PC-9 (cell line): ENCODE measurements around the gene CPEB3.

Experiments
- EZH2 ChIP-seq: fragments of 200-600 bp; sonication (generic); IDR thresholded peaks from 2 replicates; pipeline ENCODE4 v1.8.0; 2017; ENCODE audit warnings: antibody characterized with exemption, low read depth
- TF ChIP-seq, protein P1 (sequence below): fragments of 200-600 bp; sonication (generic); conservative IDR thresholded peaks from 2 replicates; pipeline ENCODE4 v1.6.1; 2017; ENCODE audit warnings: mixed run types, antibody characterized with exemption, mild to moderate bottlenecking, moderate library complexity

DNA sequence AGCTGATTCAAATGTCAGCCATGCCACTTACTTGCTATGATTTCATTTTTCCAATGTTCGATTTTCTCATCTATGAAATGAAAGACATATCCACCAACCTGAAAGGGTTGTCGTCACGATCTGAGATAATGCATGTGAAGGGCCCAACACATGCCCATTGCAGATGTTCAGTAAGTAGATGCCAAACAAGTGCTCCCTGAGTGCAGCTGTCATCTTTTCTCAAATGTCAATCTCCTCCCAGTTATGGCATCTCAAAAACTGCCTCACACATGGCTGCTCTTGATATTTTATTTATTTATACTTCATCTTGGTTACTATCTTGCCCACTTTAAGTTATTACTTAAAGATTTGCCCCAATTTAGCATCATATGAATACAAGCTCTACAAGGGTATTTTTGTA is 16.8 kb downstream of the CPEB3 start:
- TF ChIP-seq, protein P1, sequence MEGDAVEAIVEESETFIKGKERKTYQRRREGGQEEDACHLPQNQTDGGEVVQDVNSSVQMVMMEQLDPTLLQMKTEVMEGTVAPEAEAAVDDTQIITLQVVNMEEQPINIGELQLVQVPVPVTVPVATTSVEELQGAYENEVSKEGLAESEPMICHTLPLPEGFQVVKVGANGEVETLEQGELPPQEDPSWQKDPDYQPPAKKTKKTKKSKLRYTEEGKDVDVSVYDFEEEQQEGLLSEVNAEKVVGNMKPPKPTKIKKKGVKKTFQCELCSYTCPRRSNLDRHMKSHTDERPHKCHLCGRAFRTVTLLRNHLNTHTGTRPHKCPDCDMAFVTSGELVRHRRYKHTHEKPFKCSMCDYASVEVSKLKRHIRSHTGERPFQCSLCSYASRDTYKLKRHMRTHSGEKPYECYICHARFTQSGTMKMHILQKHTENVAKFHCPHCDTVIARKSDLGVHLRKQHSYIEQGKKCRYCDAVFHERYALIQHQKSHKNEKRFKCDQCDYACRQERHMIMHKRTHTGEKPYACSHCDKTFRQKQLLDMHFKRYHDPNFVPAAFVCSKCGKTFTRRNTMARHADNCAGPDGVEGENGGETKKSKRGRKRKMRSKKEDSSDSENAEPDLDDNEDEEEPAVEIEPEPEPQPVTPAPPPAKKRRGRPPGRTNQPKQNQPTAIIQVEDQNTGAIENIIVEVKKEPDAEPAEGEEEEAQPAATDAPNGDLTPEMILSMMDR = no peak
- TF ChIP-seq EZH2 = no peak
